SK-N-SH treated with all-trans-retinoic acid at 6 μM for 48 hours (cell line): Measurements from ENCODE around the gene CRYBG1.

Source experiments
- ATAC-seq: fragments of 200-7000 bp; cut with Tn5 transposase; 3 replicates; pipeline ENCODE4 v1.9.1; 2020; ENCODE audit warnings: mild to moderate bottlenecking, moderate library complexity
- ARNTL ChIP-seq: fragments of 450-650 bp; formaldehyde crosslinking; IDR thresholded peaks from 2 replicates; pipeline ENCODE4 v1.5.0; 2020; ENCODE audit warnings: low read depth, mild to moderate bottlenecking, moderate library complexity, borderline replicate concordance
- BACH2 ChIP-seq: fragments of 250-450 bp; sonication (Bioruptor Pico); IDR thresholded peaks from 2 replicates; pipeline ENCODE4 v1.9.0; 2021; ENCODE audit warnings: mild to moderate bottlenecking, borderline replicate concordance
- CREB5 ChIP-seq: fragments of 250-450 bp; sonication (Bioruptor Pico); IDR thresholded peaks from 2 replicates; pipeline ENCODE4 v1.5.1; 2020; ENCODE audit warnings: low read depth, mild to moderate bottlenecking, moderate library complexity
- CSDC2 ChIP-seq: fragments of 250-450 bp; sonication (Bioruptor Pico); IDR thresholded peaks from 2 replicates; pipeline ENCODE4 v1.5.0; 2020; ENCODE audit warnings: mild to moderate bottlenecking, moderate library complexity
- CSRNP3 ChIP-seq: fragments of 250-450 bp; sonication (Bioruptor Pico); IDR thresholded peaks from 2 replicates; pipeline ENCODE4 v1.5.1; 2021; ENCODE audit warnings: mild to moderate bottlenecking, moderate library complexity
- ESRRG ChIP-seq: fragments of 250-450 bp; sonication (Bioruptor Pico); IDR thresholded peaks from 2 replicates; pipeline ENCODE4 v1.6.1; 2021; ENCODE audit warnings: mild to moderate bottlenecking
- GLIS3 ChIP-seq: fragments of 250-450 bp; sonication (Bioruptor Pico); IDR thresholded peaks from 2 replicates; pipeline ENCODE4 v1.5.0; 2020; ENCODE audit warnings: mild to moderate bottlenecking, moderate library complexity
- ISL1 ChIP-seq: fragments of 250-450 bp; sonication (Bioruptor Pico); IDR thresholded peaks from 2 replicates; pipeline ENCODE4 v2.1.2; 2022; ENCODE audit warnings: mild to moderate bottlenecking, moderate library complexity
- OSR1 ChIP-seq: fragments of 250-450 bp; sonication (Bioruptor Pico); IDR thresholded peaks from 2 replicates; pipeline ENCODE4 v1.8.0; 2022; ENCODE audit warnings: moderate library complexity, mild to moderate bottlenecking, inconsistent platforms
- POU6F1 ChIP-seq: fragments of 250-450 bp; sonication (Bioruptor Pico); IDR thresholded peaks from 2 replicates; pipeline ENCODE4 v1.8.0; 2021; ENCODE audit warnings: low read depth, mild to moderate bottlenecking, moderate library complexity, borderline replicate concordance
- PPARA ChIP-seq: fragments of 250-450 bp; sonication (Bioruptor Pico); IDR thresholded peaks from 2 replicates; pipeline ENCODE4 v1.5.0; 2020; ENCODE audit warnings: mild to moderate bottlenecking, borderline replicate concordance
- SNAI2 ChIP-seq: fragments of 250-450 bp; sonication (Bioruptor Pico); IDR thresholded peaks from 2 replicates; pipeline ENCODE4 v1.5.0; 2020; ENCODE audit warnings: mild to moderate bottlenecking, moderate library complexity
- TOX ChIP-seq: fragments of 250-450 bp; sonication (Bioruptor Pico); IDR thresholded peaks from 2 replicates; pipeline ENCODE4 v1.8.0; 2021; ENCODE audit warnings: mild to moderate bottlenecking, moderate library complexity, borderline replicate concordance
- ZC3H10 ChIP-seq: fragments of 250-450 bp; sonication (Bioruptor Pico); IDR thresholded peaks from 2 replicates; pipeline ENCODE4 v1.5.1; 2021; ENCODE audit warnings: mild to moderate bottlenecking, moderate library complexity
- ZFP3 ChIP-seq: fragments of 250-450 bp; sonication (Bioruptor Pico); IDR thresholded peaks from 2 replicates; pipeline ENCODE4 v1.5.0; 2020; ENCODE audit warnings: mild to moderate bottlenecking, moderate library complexity
- ZFP30 ChIP-seq: fragments of 450-650 bp; formaldehyde crosslinking; IDR thresholded peaks from 2 replicates; pipeline ENCODE4 v1.5.0; 2022; ENCODE audit warnings: mild to moderate bottlenecking, moderate library complexity
- ZNF565 ChIP-seq: fragments of 450-650 bp; formaldehyde crosslinking; conservative IDR thresholded peaks from 2 replicates; pipeline ENCODE4 v1.5.0; 2020; ENCODE audit warnings: low read depth, mild to moderate bottlenecking, moderate library complexity
- ZNF70 ChIP-seq: fragments of 450-650 bp; formaldehyde crosslinking; IDR thresholded peaks from 2 replicates; pipeline ENCODE4 v1.5.0; 2020; ENCODE audit warnings: mild to moderate bottlenecking, moderate library complexity
- TF ChIP-seq, protein P1 (sequence below): fragments of 250-450 bp; sonication (Bioruptor Pico); IDR thresholded peaks from 2 replicates; pipeline ENCODE4 v1.5.0; 2020; ENCODE audit warnings: mild to moderate bottlenecking, moderate library complexity
- TF ChIP-seq, protein P2 (sequence below): fragments of 250-450 bp; sonication (Bioruptor Pico); IDR thresholded peaks from 2 replicates; pipeline ENCODE4 v1.8.0; 2020; ENCODE audit warnings: mild to moderate bottlenecking, moderate library complexity, borderline replicate concordance

Gene CRYBG1

DNA sequence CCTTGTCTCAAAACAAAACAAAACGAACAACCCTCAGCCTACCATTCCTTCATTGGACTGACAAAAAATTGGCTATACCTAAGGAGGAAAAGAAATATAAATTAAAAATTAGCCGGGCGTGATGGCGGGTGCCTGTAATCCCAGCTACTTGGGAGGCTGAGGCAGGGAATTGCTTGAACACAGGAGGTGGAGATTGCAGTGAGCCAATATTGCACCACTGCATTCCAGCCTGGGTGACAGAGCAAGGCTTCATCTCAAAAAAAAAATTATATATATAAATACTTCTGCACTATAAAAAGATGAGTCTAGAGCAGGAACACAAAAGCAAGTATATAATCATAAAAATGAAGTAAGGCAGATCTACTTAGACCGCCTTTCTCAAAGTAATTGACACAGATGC is 109.8 kb downstream of the CRYBG1 start:
- no peak for ATAC-seq
- TF ChIP-seq ZFP30: no peak
- TF ChIP-seq, protein P1, sequence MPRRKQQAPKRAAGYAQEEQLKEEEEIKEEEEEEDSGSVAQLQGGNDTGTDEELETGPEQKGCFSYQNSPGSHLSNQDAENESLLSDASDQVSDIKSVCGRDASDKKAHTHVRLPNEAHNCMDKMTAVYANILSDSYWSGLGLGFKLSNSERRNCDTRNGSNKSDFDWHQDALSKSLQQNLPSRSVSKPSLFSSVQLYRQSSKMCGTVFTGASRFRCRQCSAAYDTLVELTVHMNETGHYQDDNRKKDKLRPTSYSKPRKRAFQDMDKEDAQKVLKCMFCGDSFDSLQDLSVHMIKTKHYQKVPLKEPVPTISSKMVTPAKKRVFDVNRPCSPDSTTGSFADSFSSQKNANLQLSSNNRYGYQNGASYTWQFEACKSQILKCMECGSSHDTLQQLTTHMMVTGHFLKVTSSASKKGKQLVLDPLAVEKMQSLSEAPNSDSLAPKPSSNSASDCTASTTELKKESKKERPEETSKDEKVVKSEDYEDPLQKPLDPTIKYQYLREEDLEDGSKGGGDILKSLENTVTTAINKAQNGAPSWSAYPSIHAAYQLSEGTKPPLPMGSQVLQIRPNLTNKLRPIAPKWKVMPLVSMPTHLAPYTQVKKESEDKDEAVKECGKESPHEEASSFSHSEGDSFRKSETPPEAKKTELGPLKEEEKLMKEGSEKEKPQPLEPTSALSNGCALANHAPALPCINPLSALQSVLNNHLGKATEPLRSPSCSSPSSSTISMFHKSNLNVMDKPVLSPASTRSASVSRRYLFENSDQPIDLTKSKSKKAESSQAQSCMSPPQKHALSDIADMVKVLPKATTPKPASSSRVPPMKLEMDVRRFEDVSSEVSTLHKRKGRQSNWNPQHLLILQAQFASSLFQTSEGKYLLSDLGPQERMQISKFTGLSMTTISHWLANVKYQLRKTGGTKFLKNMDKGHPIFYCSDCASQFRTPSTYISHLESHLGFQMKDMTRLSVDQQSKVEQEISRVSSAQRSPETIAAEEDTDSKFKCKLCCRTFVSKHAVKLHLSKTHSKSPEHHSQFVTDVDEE (CRISPR knock-in tag): no peak
- TF ChIP-seq CSDC2 (CRISPR knock-in tag): no peak
- TF ChIP-seq, protein P2, sequence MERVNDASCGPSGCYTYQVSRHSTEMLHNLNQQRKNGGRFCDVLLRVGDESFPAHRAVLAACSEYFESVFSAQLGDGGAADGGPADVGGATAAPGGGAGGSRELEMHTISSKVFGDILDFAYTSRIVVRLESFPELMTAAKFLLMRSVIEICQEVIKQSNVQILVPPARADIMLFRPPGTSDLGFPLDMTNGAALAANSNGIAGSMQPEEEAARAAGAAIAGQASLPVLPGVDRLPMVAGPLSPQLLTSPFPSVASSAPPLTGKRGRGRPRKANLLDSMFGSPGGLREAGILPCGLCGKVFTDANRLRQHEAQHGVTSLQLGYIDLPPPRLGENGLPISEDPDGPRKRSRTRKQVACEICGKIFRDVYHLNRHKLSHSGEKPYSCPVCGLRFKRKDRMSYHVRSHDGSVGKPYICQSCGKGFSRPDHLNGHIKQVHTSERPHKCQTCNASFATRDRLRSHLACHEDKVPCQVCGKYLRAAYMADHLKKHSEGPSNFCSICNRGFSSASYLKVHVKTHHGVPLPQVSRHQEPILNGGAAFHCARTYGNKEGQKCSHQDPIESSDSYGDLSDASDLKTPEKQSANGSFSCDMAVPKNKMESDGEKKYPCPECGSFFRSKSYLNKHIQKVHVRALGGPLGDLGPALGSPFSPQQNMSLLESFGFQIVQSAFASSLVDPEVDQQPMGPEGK (CRISPR knock-in tag): no peak
- TF ChIP-seq PPARA (CRISPR knock-in tag): no peak

GRCh38 chr6:106470811-106471210 is 110.3 kb downstream of the CRYBG1 start:
- TF ChIP-seq ISL1: no peak
- TF ChIP-seq ZC3H10 (CRISPR knock-in tag): no peak
- TF ChIP-seq BACH2: no peak
- no peak for TF ChIP-seq POU6F1
- no peak for TF ChIP-seq CSDC2 (CRISPR knock-in tag)
- TF ChIP-seq, protein P2 (CRISPR knock-in tag): no peak
- TF ChIP-seq ZNF565 (CRISPR knock-in tag): no peak
- TF ChIP-seq ZFP3 (CRISPR knock-in tag): no peak
- no peak for TF ChIP-seq CSRNP3 (CRISPR knock-in tag)
- TF ChIP-seq GLIS3 (CRISPR knock-in tag): no peak
- TF ChIP-seq CREB5 (CRISPR knock-in tag): no peak
- no peak for TF ChIP-seq ESRRG (CRISPR knock-in tag)
- no peak for TF ChIP-seq TOX (CRISPR knock-in tag)
- no peak for TF ChIP-seq ZNF70 (CRISPR knock-in tag)
- TF ChIP-seq SNAI2 (CRISPR knock-in tag): no peak
- TF ChIP-seq ZFP30: no peak

GRCh38 chr6:106473812-106474211 is 113.3 kb downstream of the CRYBG1 start:
- ATAC-seq: no peak
- TF ChIP-seq ZFP3 (CRISPR knock-in tag) (no peak), SNAI2 (CRISPR knock-in tag) (no peak), OSR1 (CRISPR knock-in tag) (no peak), TOX (CRISPR knock-in tag) (no peak), ARNTL (CRISPR knock-in tag) (no peak), ZFP30 (no peak)
- TF ChIP-seq, all 23 proteins: peak for 0

More at GRCh38 chr6:106470811-106471210, 110.3 kb downstream of the CRYBG1 start:
- no peak for ATAC-seq
